Retinal pigment epithelial cell (primary cell): ENCODE results near the gene RNASEH1.
"Not testable (repeated sequence)": the region's sequence is repeated elsewhere in the genome, so short reads cannot be mapped to it uniquely, and the experiment has no call there.

ENCODE experiments used
- DNase-seq: peaks from one replicate; pipeline ENCODE4 v3.0.0-alpha.2; 2010; ENCODE audit warnings: low read depth
- H3K4me3 ChIP-seq: 2 replicates; pipeline ENCODE4 v1.5.1; 2011; ENCODE audit warnings: mild to moderate bottlenecking, low read length, control low read depth, moderate library complexity
- TF ChIP-seq, protein P1 (sequence below): conservative IDR thresholded peaks from 2 replicates; pipeline ENCODE4 v1.5.1; 2011; ENCODE audit warnings: low read depth, low read length, control low read depth, inconsistent platforms

Gene RNASEH1

DNA sequence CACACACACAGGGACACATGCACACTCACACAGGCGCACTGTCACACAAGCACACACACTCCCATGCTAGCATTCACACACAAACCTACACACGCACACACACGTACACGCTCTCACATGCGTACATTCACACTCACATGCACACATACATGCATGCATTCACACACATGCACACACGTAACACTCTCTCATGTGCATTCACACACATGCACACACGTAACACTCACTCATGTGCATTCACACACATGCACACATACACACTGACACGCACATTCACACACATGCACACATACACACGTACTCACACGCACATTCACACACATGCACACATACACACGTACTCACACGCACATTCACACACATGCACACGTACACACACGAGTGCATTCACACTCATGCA, 55.1 kb downstream of the RNASEH1 start:
- TF ChIP-seq, protein P1, sequence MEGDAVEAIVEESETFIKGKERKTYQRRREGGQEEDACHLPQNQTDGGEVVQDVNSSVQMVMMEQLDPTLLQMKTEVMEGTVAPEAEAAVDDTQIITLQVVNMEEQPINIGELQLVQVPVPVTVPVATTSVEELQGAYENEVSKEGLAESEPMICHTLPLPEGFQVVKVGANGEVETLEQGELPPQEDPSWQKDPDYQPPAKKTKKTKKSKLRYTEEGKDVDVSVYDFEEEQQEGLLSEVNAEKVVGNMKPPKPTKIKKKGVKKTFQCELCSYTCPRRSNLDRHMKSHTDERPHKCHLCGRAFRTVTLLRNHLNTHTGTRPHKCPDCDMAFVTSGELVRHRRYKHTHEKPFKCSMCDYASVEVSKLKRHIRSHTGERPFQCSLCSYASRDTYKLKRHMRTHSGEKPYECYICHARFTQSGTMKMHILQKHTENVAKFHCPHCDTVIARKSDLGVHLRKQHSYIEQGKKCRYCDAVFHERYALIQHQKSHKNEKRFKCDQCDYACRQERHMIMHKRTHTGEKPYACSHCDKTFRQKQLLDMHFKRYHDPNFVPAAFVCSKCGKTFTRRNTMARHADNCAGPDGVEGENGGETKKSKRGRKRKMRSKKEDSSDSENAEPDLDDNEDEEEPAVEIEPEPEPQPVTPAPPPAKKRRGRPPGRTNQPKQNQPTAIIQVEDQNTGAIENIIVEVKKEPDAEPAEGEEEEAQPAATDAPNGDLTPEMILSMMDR, result no peak
- H3K4me3 ChIP-seq, result no peak overlapping the region
- no peak for DNase-seq

GRCh38 chr2:3500326-3500899, 57.7 kb downstream of the RNASEH1 start:
- TF ChIP-seq, protein P1, result no peak
- no peak for DNase-seq
- no peak overlapping the region for H3K4me3 ChIP-seq

- TF ChIP-seq, protein P1, result no peak
- H3K4me3 ChIP-seq, result no peak overlapping the region
- DNase-seq, result no peak
Observed at GRCh38 chr2:3498783-3499394, 59.2 kb downstream of the RNASEH1 start.

- DNase-seq, H3K4me3 ChIP-seq: not testable (repeated sequence)
Observed at GRCh38 chr2:3496708-3497080, 61.4 kb downstream of the RNASEH1 start.
